Epithelial cell of esophagus (primary cell): ENCODE measurements around the gene RARB.

Experiments used
- DNase-seq: peaks from one replicate; pipeline ENCODE4 v3.0.0; 2010; ENCODE audit warnings: low read depth
- H3K4me3 ChIP-seq: 2 replicates; pipeline ENCODE4 v1.5.1; 2011; ENCODE audit warnings: mild to moderate bottlenecking, low read length, control low read depth
- CTCF ChIP-seq: IDR thresholded peaks from 2 replicates; pipeline ENCODE4 v1.5.1; 2011; ENCODE audit warnings: low read depth, mild to moderate bottlenecking, low read length, control low read depth, inconsistent platforms; ENCODE audit not compliant: insufficient read depth; ENCODE audit errors: missing control alignments

RARB gene

GRCh38 chr3:25554376-25554775 lies 126.3 kb downstream of the RARB start:
- no peak for DNase-seq
- no peak for TF ChIP-seq CTCF
- no peak overlapping the region for H3K4me3 ChIP-seq

GRCh38 chr3:25555695-25556437 lies 127.8 kb downstream of the RARB start:
- no peak for DNase-seq
- no peak for TF ChIP-seq CTCF
- no peak overlapping the region for H3K4me3 ChIP-seq

- no peak for TF ChIP-seq CTCF
- no peak for DNase-seq
- no peak overlapping the region for H3K4me3 ChIP-seq
Measured at GRCh38 chr3:25556447-25556846, 128.4 kb downstream of the RARB start.

- no peak for DNase-seq
- no peak overlapping the region for H3K4me3 ChIP-seq
- TF ChIP-seq CTCF = no peak
Measured at GRCh38 chr3:25557694-25558093, 129.6 kb downstream of the RARB start.

GRCh38 chr3:25558121-25558520 lies 130.1 kb downstream of the RARB start:
- no peak overlapping the region for H3K4me3 ChIP-seq
- TF ChIP-seq CTCF = no peak
- no peak for DNase-seq

GRCh38 chr3:25558796-25559195 lies 130.7 kb downstream of the RARB start:
- no peak for TF ChIP-seq CTCF
- DNase-seq = no peak
- no peak overlapping the region for H3K4me3 ChIP-seq

GRCh38 chr3:25563601-25564000 lies 135.5 kb downstream of the RARB start:
- TF ChIP-seq CTCF = no peak
- no peak for DNase-seq
- no peak overlapping the region for H3K4me3 ChIP-seq
